ENCODE data around the gene MRPL12. TPM values are rescaled to one million over a fixed set of nuclear protein-coding genes. Genes with fewer than 3 reads are reported as not detected.

Gene MRPL12
- total RNA-seq, 4 donors from 2014 or later, result 69.6 to 115 (median 79.9) TPM

DNA sequence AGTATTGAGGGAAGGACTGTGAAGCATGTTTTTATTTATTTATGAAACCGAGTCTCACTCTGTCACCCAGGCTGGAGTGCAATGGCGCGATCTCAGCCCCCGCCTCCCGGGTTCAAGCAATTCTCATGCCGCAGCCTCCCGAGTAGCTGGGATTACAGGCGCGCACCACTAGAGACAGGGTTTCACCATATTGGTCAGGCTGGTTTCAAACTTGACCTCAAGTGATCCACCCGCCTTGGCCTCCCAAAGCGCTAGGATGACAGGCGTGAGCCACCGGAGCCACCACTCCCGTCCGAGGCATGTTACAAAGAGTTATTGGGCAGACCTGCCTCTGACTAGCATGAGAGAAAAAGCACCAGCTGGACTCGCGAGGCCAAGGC is 3.1 kb downstream of the MRPL12 start:
- 86 to 100% methylated on average over 3 to 4 of the region's 17 CpGs for WGBS, 2 donors
- H3K9me3 ChIP-seq, result no peaks in the 10 kb centered on the region

DNA sequence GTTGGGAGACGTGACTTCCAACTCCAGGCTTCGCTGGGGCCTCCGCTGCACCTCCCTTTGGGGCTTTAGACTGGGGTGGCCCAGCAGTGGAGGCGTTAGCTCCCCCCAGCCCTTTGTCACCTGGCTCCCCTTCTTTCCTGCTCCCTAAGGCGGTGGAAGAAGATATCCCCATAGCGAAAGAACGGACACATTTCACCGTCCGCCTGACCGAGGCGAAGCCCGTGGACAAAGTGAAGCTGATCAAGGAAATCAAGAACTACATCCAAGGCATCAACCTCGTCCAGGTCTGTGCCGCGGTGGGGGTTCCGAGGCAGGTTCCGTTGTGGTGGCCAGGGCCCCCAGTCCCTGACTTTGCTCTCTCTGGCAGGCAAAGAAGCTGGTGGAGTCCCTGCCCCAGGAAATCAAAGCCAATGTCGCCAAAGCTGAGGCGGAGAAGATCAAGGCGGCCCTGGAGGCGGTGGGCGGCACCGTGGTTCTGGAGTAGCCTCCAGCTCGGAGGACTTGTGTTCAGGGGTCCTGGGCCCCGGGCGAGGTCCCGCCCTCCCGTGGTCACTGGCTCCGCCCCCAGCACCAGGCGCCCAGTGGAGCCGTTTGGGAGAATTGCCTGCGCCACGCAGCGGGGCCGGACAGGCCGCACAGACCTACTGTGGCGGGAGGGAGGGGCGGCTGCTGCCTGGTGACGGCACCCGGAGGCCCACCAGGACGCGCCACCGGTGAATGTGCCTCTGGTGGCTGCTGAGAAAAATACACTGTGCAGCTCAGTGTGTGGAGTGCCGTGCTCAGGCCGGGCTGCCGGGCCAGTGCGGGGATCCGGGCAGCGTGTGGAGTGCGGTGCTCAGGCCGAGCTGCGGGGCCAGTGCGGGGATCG is 3.8 kb downstream of the MRPL12 start:
- H3K36me3 ChIP-seq, result peaks cover 18 to 41% (median 27%) of the 10 kb centered on the region in 3 donors
- intact Hi-C loops (cut with DNase I), result no loop called here
- 93 to 97% methylated on average over 17 to 26 of the region's 54 CpGs for WGBS, 2 donors
- H3K27me3 ChIP-seq, result no peaks in the 10 kb centered on the region
- H3K4me1 ChIP-seq, result peaks cover 28 to 52% (median 33%) of the 10 kb centered on the region in 3 donors
- no peak overlapping the region for H3K27ac ChIP-seq
- no peak overlapping the region for H3K4me3 ChIP-seq
- no peak for DNase-seq
- no peaks in the 10 kb centered on the region for H3K9me3 ChIP-seq
- TF ChIP-seq POLR2A (IDR thresholded peaks at IDR 0.05) (no peak), CTCF (IDR thresholded peaks at IDR 0.05) (no peak)

More for the DNA sequence above, 3.1 kb downstream of the MRPL12 start:
- Histone ChIP-seq H3K27ac (no peak overlapping the region), H3K36me3 (peaks cover 19 to 46% (median 27%) of the 10 kb centered on the region in 3 donors), H3K4me1 (peaks cover 33 to 52% (median 36%) of the 10 kb centered on the region in 3 donors), H3K4me3 (no peak overlapping the region), H3K27me3 (no peaks in the 10 kb centered on the region)
- DNase-seq, result no peak
- intact Hi-C loops (cut with DNase I), result no loop called here
- TF ChIP-seq POLR2A (IDR thresholded peaks at IDR 0.05) (no peak), CTCF (IDR thresholded peaks at IDR 0.05) (no peak)

- DNase-seq, result no peak
- Histone ChIP-seq H3K27me3 (no peaks in the 10 kb centered on the region), H3K9me3 (no peaks in the 10 kb centered on the region), H3K27ac (no peak overlapping the region), H3K4me1 (peaks cover 27 to 50% (median 29%) of the 10 kb centered on the region in 3 donors), H3K4me3 (no peak overlapping the region), H3K36me3 (peaks cover 18 to 41% (median 27%) of the 10 kb centered on the region in 3 donors)
- TF ChIP-seq CTCF (IDR thresholded peaks at IDR 0.05), result no peak
- intact Hi-C loops (cut with DNase I), result no loop called here
- 100% methylated on average over 2 of the region's 25 CpGs; no CpG with 5 or more reads in 1 of the 2 donors for WGBS, 2 donors
Measured at GRCh38 chr17:81707725-81708646, 4.8 kb downstream of the MRPL12 start.

- 83 to 92% methylated on average over 12 to 14 of the region's 17 CpGs for WGBS, 2 donors
- peaks cover 18 to 41% (median 27%) of the 10 kb centered on the region in 3 donors for H3K36me3 ChIP-seq
- H3K27me3 ChIP-seq, result no peaks in the 10 kb centered on the region
- TF ChIP-seq CTCF (IDR thresholded peaks at IDR 0.05) (no peak), POLR2A (IDR thresholded peaks at IDR 0.05) (no peak)
- no peak overlapping the region for H3K4me3 ChIP-seq
- H3K9me3 ChIP-seq, result no peaks in the 10 kb centered on the region
- intact Hi-C loops (cut with DNase I), result no loop called here
- no peak overlapping the region for H3K27ac ChIP-seq
- DNase-seq, result no peak
- peaks cover 32 to 55% (median 37%) of the 10 kb centered on the region in 3 donors for H3K4me1 ChIP-seq
Measured at GRCh38 chr17:81708739-81709185, 5.6 kb downstream of the MRPL12 start.
